GM10266 (cell line): Measurements from ENCODE around the gene WASF2.
A peak's percentile ranks its signal among the peaks of the same experiment; 100 is the strongest.

Experiments used
- DNase-seq: peaks from one replicate; pipeline ENCODE4 v3.0.0; 2012; ENCODE audit errors: extremely low spot score
- TF ChIP-seq, protein P1 (sequence below): IDR thresholded peaks from 2 replicates; pipeline ENCODE4 v1.5.1; 2012; ENCODE audit warnings: mild to moderate bottlenecking, low read depth; ENCODE audit not compliant: control insufficient read depth, insufficient read depth; ENCODE audit errors: missing control alignments

The WASF2 gene

DNA sequence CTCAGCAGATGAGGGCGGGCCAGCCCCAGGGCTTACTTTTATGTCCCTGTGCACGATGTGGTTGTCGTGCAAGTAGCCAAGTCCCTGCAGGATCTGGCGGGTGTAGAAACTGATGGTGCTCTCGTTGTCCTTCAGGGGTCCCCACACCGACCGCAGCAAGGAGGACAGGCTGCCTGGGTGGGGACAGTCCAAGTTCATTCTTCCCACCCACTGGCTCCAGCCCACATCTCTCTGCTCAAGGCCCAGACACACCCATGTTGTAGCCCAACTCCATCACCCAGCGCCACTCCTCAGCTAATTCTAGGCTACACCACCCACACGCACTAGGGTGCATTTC lies 130.2 kb downstream of the WASF2 start:
- DNase-seq, result no peak
- TF ChIP-seq, protein P1, sequence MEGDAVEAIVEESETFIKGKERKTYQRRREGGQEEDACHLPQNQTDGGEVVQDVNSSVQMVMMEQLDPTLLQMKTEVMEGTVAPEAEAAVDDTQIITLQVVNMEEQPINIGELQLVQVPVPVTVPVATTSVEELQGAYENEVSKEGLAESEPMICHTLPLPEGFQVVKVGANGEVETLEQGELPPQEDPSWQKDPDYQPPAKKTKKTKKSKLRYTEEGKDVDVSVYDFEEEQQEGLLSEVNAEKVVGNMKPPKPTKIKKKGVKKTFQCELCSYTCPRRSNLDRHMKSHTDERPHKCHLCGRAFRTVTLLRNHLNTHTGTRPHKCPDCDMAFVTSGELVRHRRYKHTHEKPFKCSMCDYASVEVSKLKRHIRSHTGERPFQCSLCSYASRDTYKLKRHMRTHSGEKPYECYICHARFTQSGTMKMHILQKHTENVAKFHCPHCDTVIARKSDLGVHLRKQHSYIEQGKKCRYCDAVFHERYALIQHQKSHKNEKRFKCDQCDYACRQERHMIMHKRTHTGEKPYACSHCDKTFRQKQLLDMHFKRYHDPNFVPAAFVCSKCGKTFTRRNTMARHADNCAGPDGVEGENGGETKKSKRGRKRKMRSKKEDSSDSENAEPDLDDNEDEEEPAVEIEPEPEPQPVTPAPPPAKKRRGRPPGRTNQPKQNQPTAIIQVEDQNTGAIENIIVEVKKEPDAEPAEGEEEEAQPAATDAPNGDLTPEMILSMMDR, result no peak

DNA sequence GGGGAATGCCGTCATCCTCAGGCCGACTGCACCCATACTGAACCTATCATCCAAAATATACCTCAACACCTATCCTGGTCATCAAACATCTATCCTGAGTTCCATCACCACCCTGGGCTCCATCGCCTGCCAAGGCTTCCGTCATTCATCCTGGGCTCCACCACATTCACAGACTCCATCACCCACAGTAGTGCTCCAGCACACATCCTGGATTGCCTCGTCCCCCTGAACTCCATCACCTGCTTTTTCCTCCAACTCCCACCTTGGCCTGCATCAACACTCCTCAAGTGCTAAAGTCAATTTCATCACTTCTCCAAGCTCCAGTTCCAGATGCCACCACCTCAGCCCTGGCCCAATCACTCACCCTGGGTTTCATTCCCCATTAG lies 131.0 kb downstream of the WASF2 start:
- DNase-seq, result no peak
- TF ChIP-seq, protein P1, result no peak

DNA sequence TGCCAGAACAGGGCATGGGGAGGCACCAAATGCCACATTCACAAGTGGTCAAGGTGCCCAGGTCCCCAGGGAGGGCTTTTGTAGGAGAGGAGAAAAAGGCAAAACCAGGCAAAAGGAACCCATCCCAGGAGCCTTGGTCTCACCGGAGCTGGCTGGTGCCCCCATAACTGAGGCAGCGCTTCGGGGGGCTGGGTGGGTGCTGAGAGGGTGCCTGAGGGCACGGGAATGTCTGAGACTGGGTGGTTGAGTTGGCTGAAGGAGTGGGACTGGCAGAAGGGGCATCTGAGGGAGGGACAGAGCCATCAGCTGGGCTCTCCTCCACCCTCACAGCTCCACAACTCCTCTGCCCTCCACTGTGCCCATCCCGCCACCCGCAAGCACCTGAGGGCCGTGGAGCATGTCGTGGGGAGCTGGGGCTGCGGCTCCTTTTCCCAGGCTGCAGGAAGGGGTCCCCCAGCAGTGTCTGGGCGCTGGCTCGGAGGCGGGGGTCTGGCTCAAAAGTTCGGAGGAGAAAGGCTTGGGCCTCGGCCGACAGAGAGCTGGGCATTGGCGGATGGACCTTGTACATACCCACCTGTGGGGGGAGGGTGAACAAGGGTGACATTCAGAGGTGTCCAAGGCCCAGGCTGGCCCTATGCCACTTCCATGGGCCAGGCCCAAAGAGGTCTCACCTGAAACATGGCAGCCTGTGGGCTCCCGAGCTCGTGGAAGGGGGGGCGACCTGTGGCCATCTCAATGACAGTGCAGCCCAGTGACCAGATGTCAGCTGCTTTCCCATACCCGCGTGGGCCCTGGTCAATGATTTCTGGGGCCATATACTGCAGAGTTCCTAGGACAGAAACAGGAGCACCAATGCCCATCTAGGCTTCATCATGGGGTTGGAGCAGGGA lies 131.7 kb downstream of the WASF2 start:
- TF ChIP-seq, protein P1, result no peak
- DNase-seq, result no peak

DNA sequence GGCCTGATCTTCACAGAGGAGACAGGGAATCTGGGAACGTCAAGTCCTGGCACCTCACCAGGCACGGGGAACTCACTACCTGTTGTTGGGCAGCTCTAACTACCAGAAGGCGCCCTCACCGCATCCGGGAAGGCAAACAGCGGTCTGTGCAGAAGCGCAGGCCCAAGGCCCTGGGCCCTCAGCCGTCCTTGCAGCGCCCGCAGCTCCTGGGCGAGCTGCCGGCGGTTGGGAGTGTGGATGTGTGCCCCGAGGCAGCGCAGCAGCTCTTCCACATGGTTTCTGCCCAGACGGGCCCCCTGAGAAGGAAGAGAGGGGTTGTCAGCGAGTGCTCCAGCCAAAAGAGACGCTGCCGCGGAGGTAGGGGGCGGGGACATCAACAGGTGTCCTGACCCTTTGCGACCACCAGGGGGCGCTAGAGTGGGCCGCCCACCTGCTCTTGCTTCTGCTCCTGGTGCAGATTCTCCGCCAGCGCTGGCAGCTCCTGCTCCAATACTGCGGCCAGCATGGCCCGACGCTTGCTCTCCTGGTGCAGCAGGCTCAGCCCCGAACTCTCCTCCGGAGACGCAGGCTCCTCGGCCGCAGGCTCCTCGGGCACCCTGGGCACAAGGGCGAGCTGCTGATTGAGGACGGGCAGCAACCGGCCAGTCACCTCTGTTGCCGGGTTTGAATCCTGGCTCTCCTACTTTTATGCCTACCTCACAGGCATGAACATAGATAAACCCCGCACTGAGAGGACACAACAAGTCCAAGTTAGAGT lies 132.5 kb downstream of the WASF2 start:
- peak; percentile 97 for DNase-seq
- TF ChIP-seq, protein P1, result peak; percentile 91

DNA sequence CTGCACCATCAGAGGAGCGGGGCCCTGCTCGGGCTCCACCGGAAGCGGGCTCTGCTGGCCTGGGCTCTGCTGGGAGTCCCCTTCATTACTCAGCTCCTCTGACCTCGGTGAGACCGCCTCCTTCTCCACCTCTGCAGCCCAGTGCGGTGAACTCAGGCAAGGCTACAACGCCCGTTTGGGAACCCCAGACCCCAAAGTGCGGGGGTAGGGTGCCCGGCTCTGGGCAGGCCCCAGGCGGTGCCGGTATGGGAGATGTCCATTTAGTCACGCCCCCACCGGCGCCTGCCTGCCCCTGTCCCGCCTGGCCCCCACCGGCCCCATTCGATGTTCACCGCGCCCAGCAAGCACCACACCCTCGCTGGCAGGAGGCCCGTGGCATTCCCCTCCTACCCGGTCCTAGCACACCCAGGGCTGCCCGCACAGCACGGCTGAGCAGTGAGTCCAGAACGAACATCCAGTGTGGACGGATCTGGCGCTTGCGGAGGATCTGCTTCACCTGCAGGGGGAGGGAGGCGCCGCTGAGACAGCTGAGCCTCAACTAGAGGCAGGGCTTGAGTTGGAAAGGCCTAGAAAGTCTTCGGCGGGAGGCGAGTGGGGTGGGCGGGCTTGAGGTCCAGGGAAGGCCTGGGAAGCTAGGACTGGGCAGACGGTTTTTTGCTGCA lies 133.2 kb downstream of the WASF2 start:
- no peak for DNase-seq
- TF ChIP-seq, protein P1, result no peak

DNA sequence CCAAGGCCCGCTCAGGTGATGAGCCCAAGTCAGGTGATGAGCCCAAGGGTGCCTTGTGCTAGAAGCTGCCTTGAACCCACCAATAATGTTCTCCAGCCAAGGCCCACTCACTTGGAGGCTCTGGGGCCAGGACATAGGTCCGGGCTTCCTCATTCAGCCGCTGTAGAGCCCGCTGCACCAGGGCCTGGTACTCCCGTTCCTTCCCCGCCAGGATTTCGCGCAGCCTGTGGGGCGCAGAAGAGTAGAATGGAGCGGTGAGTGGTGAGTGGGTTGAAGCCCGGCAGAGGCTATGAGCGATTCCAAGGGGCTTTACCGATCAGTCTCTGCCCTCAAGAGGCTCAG lies 133.7 kb downstream of the WASF2 start:
- TF ChIP-seq, protein P1, result no peak
- DNase-seq, result no peak
